Aorta (tissue), 5 donors: Measurements from ENCODE around the gene GUF1. TPM values are rescaled to one million over a fixed set of nuclear protein-coding genes. Genes with fewer than 3 reads are reported as not detected.

ENCODE experiments used
- ATAC-seq: fragments of 200-7000 bp; cut with Tn5 transposase; one replicate; pipeline ENCODE4 v1.9.1; 2022; ENCODE audit warnings: moderate library complexity; ENCODE audit not compliant: low FRiP score
- DNase-seq, 2 donors: peaks; one replicate each; pipeline ENCODE4 v3.0.0-alpha.2; 2020
- H3K27ac ChIP-seq, 2 donors: one replicate each; pipeline ENCODE4 v1.5.1; 2013; ENCODE audit warnings: low read length in 2 of 2, mild to moderate bottlenecking in 2 of 2, moderate library complexity in 2 of 2, control low read depth in 1 of 2, inconsistent platforms in 1 of 2, low read depth in 1 of 2
- H3K27me3 ChIP-seq, 2 donors: one replicate each; pipeline ENCODE4 v1.6.1; 2013; ENCODE audit warnings: control low read depth in 1 of 2, low read length in 1 of 2, mild to moderate bottlenecking in 1 of 2, moderate library complexity in 1 of 2; ENCODE audit not compliant: insufficient read depth in 2 of 2, control insufficient read depth in 1 of 2
- H3K36me3 ChIP-seq, 2 donors: one replicate each; pipeline ENCODE4 v1.6.1; 2013; ENCODE audit warnings: control low read depth in 1 of 2, low read length in 1 of 2, mild to moderate bottlenecking in 1 of 2; ENCODE audit not compliant: insufficient read depth in 2 of 2, control insufficient read depth in 1 of 2
- H3K4me1 ChIP-seq, 2 donors: one replicate each; pipeline ENCODE4 v1.6.1; 2013; ENCODE audit warnings: low read length in 2 of 2, control low read depth in 1 of 2, mild to moderate bottlenecking in 1 of 2, moderate library complexity in 1 of 2; ENCODE audit not compliant: insufficient read depth in 2 of 2, control insufficient read depth in 1 of 2
- H3K4me3 ChIP-seq, 2 donors: one replicate each; pipeline ENCODE4 v1.5.1; 2013; ENCODE audit warnings: low read length in 2 of 2, control low read depth in 1 of 2, mild to moderate bottlenecking in 1 of 2
- H3K9me3 ChIP-seq: one replicate; pipeline ENCODE4 v1.6.1; 2013; ENCODE audit warnings: mild to moderate bottlenecking, low read length; ENCODE audit not compliant: control insufficient read depth
- WGBS, 2 donors: extraction: QIAGEN DNeasy Blood & Tissue Kit; methylation state at CpG; one replicate each; pipeline ENCODE4 v1.1.7; 2013; 5-methylcytosine and 5-hydroxymethylcytosine counted together
- intact Hi-C, 2 donors: fragments of 100-400 bp; cut with DNase I; formaldehyde crosslinking; loops; one replicate each; pipeline versions ENCODE4 v1.14.2 to v1.15.0; 2022
- polyA plus RNA-seq, 2 donors: library from polyadenylated mRNA; stranded (reverse); fragments of 200-250 nt; gene quantifications; one replicate each; pipeline ENCODE4 v1.2.3, GENCODE V29; 2013
- total RNA-seq, 2 donors: library from RNA; stranded (reverse); fragmentation: NEBNext Ultra II Directional; extraction: Animal tissue kit (Norgen Biotek cat#: 25700); gene quantifications; one replicate each; pipeline ENCODE4 v1.2.1, GENCODE V29; 2021
- donor health status: healthy with polysubstance abuse.
- donor health status: Bipolar disorder and iron deficiency.
- donor health status: DM: no; HTN: no; CAD: no.
- donor health status: DM: no; HTN: no; CAD: no.
- donor health status: DM: yes; HTN: yes; CAD: no.

Gene GUF1
- total and polyA plus RNA-seq, 4 donors = 6.3 to 11.5 (median 9.7) TPM

GRCh38 chr4:44679060-44679459, 840 bp downstream of the GUF1 start:
- H3K4me3 ChIP-seq = peak overlapping the region; percentile 87 to 98
- intact Hi-C loops = loop anchor here in 1 of 2 donors (5.0 kb wide), 1 partner anchor 48 kb away; the partner anchor contains the start of gene GNPDA2
- H3K36me3 ChIP-seq = no peaks in the 10 kb centered on the region
- 5 to 6% methylated on average over 3 of the region's 3 CpGs for WGBS, 2 donors
- no peak overlapping the region for H3K27ac ChIP-seq
- H3K9me3 ChIP-seq = no peaks in the 10 kb centered on the region
- H3K27me3 ChIP-seq = no peaks in the 10 kb centered on the region
- H3K4me1 ChIP-seq = no peaks in the 10 kb centered on the region
- no peak for ATAC-seq
- DNase-seq = no peak

- H3K4me3 ChIP-seq = no peak overlapping the region
- H3K4me1 ChIP-seq = no peaks in the 10 kb centered on the region
- no peak for DNase-seq
- H3K36me3 ChIP-seq = peaks cover 0 to 2% of the 10 kb centered on the region in 2 donors
- H3K27me3 ChIP-seq = no peaks in the 10 kb centered on the region
- H3K9me3 ChIP-seq = no peaks in the 10 kb centered on the region
- no peak for ATAC-seq
- WGBS, 2 donors = 81 to 86% methylated on average over 1 of the region's 1 CpG
- intact Hi-C loops = no loop called here
- H3K27ac ChIP-seq = no peak overlapping the region
Observed at GRCh38 chr4:44684648-44685047, 6.4 kb downstream of the GUF1 start.

DNA sequence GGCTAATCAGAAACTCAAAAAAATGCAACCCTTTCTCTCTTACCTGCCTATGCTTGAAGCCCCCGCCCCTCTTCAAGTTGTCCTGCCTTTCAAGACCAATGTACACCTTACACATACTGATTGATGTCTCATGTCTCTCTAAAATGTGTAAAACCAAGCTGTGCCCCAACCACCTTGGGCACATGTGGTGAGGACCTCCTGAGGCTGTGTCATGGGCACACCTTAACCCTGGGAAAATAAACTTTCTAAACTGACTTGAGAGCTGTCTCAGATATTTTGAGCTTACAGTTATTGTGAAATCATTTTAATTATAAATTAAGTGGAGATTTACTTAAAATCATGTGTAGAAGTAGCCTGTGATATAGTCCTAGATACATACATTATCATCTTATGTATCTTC, 22.2 kb downstream of the GUF1 start:
- H3K36me3 ChIP-seq = no peaks in the 10 kb centered on the region
- no peak for DNase-seq

GRCh38 chr4:44701037-44701436, 22.8 kb downstream of the GUF1 start:
- 76 to 78% methylated on average over 2 of the region's 2 CpGs for WGBS, 2 donors
- ATAC-seq (no peak), DNase-seq (no peak)
- Histone ChIP-seq H3K36me3 (no peaks in the 10 kb centered on the region), H3K4me3 (no peak overlapping the region), H3K4me1 (no peaks in the 10 kb centered on the region), H3K27ac (no peak overlapping the region), H3K9me3 (no peaks in the 10 kb centered on the region), H3K27me3 (no peaks in the 10 kb centered on the region)
- intact Hi-C loops = no loop called here

More for the DNA sequence above, 22.2 kb downstream of the GUF1 start:
- no peaks in the 10 kb centered on the region for H3K27me3 ChIP-seq
- H3K4me1 ChIP-seq = no peaks in the 10 kb centered on the region
- intact Hi-C loops = no loop called here
- WGBS, 2 donors = 96% methylated on average over 1 of the region's 1 CpG
- no peaks in the 10 kb centered on the region for H3K9me3 ChIP-seq
- H3K4me3 ChIP-seq = no peak overlapping the region
- no peak overlapping the region for H3K27ac ChIP-seq
- ATAC-seq = no peak

- intact Hi-C loops = no loop called here
- no peaks in the 10 kb centered on the region for H3K4me1 ChIP-seq
Observed at GRCh38 chr4:44704673-44705072, 26.5 kb downstream of the GUF1 start.

GRCh38 chr4:44713125-44713524, 34.9 kb downstream of the GUF1 start:
- no peaks in the 10 kb centered on the region for H3K9me3 ChIP-seq
- intact Hi-C loops = no loop called here
- ATAC-seq (no peak), DNase-seq (no peak)
- H3K27me3 ChIP-seq = no peaks in the 10 kb centered on the region
- WGBS, 2 donors = 22 to 23% methylated on average over 1 of the region's 1 CpG
- H3K27ac ChIP-seq = peak overlapping the region in 1 of 2 donors; percentile 43
- no peaks in the 10 kb centered on the region for H3K36me3 ChIP-seq
- H3K4me1 ChIP-seq = peaks cover 0 to 3% of the 10 kb centered on the region in 2 donors
- no peak overlapping the region for H3K4me3 ChIP-seq

More at GRCh38 chr4:44704673-44705072, 26.5 kb downstream of the GUF1 start:
- ATAC-seq (no peak), DNase-seq (no peak)
- Histone ChIP-seq H3K9me3 (no peaks in the 10 kb centered on the region), H3K27me3 (no peaks in the 10 kb centered on the region), H3K36me3 (no peaks in the 10 kb centered on the region), H3K27ac (no peak overlapping the region), H3K4me3 (no peak overlapping the region)
- WGBS, 2 donors = 71 to 72% methylated on average over 4 of the region's 4 CpGs

DNA sequence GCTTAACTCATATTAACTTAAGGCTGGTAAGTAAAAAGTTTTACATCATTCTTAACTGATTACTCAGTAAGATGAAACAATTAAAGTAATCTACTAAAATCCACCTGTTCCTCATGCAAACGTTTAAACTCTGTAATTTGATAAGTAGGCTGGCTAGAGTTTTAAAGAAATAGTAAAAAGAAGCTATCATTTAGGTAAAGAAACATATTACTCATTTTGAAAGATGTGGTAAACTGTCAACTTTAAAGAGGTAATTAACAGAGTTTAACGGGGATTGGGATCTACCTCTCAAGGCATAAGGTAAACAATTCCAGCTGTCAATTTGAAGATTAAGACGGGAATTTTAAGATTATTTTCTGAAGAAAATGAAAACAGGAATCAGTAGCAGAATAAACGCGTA, 38.4 kb downstream of the GUF1 start:
- Histone ChIP-seq H3K4me1 (peaks cover 0 to 3% of the 10 kb centered on the region in 2 donors), H3K4me3 (no peak overlapping the region), H3K9me3 (no peaks in the 10 kb centered on the region), H3K27ac (no peak overlapping the region), H3K36me3 (no peaks in the 10 kb centered on the region), H3K27me3 (no peaks in the 10 kb centered on the region)
- DNase-seq (no peak), ATAC-seq (no peak)
- WGBS, 2 donors = 61 to 67% methylated on average over 5 of the region's 5 CpGs
- intact Hi-C loops = no loop called here

DNA sequence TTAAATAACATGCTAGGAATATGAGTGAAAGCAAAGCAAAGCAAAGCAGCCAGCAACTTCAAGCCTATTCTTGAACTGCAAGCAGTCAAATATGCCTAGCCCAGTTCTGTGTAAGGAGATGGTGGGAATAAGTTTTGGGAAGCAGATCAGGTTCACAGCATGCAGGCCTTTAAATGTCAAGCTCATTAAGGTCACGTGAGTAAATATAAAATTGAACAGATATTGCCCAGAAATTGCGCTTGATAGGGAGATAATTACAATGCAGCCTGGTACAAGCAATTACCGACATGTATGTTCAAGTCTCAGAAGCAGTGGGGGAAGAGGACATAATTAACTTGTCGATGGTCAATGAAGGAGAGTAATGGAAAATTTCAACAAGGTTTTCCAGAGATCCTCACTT, 42.2 kb downstream of the GUF1 start:
- no peak for DNase-seq
- WGBS, 2 donors = 90 to 91% methylated on average over 4 of the region's 4 CpGs
- no peaks in the 10 kb centered on the region for H3K36me3 ChIP-seq

GRCh38 chr4:44722001-44722400, 43.8 kb downstream of the GUF1 start:
- Histone ChIP-seq H3K27me3 (no peaks in the 10 kb centered on the region), H3K9me3 (no peaks in the 10 kb centered on the region), H3K4me1 (no peaks in the 10 kb centered on the region), H3K36me3 (no peaks in the 10 kb centered on the region), H3K4me3 (no peak overlapping the region), H3K27ac (no peak overlapping the region)
- no peak for ATAC-seq
- 91 to 96% methylated on average over 3 of the region's 3 CpGs for WGBS, 2 donors
- intact Hi-C loops = no loop called here
- DNase-seq = no peak

More for the DNA sequence above, 42.2 kb downstream of the GUF1 start:
- intact Hi-C loops = no loop called here
- no peak overlapping the region for H3K4me3 ChIP-seq
- ATAC-seq = no peak
- no peak overlapping the region for H3K27ac ChIP-seq
- H3K27me3 ChIP-seq = no peaks in the 10 kb centered on the region
- no peaks in the 10 kb centered on the region for H3K9me3 ChIP-seq
- no peaks in the 10 kb centered on the region for H3K4me1 ChIP-seq
